CD4-positive, alpha-beta T cell treated with Interleukin-4 for 4 hours (primary cell): ENCODE results near the gene LRRC23.

Experiments
- DNase-seq: peaks from one replicate; pipeline ENCODE4 v3.0.0-alpha.2; 2020

LRRC23 gene

DNA sequence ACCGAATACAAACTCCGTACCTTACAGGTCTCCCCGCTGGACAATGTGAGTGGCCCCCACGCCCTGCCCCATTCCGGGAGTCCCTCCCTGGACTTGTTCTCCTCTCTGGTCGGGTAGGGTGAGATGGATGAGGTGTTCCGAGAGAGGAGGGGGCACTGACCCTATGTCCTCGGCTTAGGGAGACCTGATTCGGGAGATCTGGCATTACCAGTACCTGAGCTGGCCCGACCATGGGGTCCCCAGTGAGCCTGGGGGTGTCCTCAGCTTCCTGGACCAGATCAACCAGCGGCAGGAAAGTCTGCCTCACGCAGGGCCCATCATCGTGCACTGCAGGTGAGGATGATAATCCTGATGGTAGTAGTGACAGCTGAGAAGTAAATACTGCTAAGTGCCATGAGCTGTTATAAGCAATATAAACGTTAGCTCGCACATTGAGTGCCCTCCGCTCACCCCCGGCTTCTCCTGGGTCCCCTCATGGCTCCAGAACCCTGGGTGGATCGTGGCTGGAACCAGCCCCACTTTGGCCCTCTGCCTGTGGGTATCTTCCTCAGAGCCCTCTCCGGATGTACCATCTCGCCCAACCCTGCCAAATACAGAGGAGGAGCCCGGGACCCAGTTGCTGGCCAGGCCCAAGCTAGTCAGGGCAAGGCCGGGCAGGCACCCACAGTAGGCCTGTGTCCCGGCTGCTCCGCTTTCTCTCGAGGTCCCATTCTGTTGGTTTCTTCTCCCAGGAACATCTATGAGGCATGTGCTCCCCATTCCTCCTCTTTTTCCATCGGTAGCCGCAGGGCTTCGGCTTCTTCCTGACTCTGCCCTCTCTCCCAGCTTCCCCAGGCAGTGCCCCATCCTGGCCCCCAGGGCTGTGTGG, 53.4 kb downstream of the LRRC23 start:
- DNase-seq: no peak

DNA sequence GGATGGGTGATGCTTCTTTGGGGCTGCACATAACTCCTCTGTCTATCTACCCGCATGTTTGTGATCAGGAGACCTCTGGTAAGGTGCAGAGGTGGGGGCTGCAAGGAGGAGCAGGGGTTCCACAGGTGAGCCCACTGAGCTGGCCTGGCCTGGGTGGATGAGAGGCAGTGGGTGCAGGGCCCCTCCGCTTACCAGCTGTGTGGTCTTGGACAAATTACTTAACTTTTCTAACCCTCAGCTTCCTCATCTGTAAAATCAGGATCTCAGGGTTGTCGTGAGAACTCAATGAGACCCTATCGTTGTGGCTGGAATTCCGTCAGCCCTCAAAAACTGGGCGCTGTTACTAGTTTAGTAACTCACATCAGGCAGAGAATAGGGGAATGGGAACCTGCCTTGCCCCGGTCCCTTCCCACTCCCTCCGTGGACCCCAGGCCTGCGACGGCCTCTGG, 54.0 kb downstream of the LRRC23 start:
- no peak for DNase-seq

DNA sequence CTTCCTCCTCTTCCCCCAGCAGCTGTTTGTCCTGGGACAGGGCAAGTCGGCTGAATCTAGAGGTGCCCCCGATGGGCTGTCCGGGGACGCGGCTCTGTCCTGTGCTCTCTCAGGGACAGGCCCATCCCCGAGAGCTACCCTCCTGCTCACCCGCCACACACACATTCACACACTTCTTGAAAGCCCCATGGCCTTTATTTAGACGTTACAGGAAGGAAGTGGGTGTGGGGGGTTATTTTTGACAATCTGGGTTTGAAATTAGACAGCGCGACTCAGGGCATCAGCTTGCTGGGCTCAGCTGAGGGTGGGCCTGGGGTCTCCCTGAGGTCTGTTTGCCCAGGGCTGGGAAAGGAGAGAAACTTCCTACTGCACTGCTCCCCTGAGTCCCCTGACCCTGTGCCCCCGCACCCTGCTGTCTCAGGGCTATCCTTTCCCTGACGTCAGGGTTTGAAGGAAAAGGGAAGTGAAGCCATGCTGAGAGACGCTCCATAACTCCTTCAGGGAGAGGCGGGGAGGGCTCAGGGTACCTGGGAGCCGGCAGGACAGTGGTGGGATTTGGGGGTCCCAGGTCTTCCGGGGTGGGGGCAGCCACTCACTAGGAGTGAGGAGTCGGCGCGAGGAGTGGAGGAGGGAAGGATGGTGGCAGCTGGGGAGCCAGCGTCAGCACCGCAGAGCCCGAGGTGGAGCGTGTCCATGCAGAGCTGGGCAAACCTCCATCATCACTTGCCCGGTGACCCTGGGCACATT, 54.6 kb downstream of the LRRC23 start:
- DNase-seq: peak; percentile 89

DNA sequence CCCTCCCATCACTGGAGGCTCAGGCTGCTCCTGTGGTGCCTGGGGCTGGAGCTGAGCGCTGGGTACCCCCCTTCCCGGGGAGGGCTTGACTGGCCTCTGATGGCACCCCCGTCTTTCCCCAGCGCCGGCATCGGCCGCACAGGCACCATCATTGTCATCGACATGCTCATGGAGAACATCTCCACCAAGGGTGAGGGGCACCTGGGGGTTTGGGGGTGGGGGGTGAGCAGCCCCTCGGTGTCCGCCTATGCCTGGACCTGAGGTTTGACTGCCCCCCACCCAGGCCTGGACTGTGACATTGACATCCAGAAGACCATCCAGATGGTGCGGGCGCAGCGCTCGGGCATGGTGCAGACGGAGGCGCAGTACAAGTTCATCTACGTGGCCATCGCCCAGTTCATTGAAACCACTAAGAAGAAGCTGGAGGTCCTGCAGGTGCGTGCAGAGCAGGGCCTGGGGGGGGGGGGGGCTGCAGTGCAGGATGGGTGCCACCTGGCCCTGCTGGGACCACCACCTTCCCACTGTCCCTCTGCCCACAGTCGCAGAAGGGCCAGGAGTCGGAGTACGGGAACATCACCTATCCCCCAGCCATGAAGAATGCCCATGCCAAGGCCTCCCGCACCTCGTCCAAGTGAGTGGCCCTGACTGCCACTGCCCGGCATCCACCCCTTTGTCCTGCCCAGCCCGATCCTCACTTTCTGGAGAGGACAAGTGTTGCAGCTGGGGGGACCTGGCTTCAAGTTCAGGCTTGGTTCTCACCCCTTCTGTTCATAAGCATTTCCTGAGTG, 55.4 kb downstream of the LRRC23 start:
- DNase-seq: no peak

DNA sequence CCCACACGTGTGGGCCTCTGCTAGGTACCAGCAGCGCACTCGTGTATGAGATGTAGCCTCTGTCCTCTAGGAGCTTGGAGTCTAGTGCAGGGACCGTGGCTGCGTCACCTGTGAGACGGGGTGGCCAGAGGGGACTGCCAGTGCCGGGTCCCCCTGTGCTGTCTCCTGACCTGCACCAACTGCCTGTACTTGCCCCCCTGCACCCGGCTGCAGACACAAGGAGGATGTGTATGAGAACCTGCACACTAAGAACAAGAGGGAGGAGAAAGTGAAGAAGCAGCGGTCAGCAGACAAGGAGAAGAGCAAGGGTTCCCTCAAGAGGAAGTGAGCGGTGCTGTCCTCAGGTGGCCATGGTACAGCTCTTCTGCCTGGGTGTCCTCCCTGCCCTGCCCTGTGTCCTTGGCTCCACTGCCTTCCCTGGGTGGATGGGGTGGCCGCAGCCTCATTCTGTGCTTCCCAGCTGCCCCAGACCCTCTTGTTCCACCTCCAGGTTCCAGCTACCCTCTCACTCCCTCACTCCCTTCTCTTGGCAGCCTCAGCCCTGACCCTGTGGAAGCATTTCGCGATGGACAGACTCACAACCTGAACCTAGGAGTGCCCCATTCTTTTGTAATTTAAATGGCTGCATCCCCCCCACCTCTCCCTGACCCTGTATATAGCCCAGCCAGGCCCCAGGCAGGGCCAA, 56.1 kb downstream of the LRRC23 start:
- DNase-seq: no peak

DNA sequence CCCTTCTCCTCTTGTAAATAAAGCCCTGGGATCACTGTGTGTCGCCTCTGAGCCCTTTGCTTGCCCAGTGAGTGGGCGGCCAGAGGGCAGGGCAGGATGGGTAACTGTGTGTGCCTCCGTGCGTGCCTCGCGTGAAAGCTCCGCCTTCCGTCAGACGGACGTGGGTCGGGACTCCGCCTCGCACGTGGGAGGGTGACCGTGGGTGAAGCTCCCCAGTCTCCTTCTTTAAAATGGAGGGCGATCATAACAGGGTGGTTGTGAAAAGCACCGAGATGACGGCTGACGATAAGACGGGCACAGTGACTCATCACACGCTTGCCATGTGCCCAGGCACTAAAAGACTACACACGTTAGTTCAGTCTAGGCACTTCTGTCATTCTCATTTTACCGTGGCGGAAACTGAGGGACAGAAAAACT, 56.7 kb downstream of the LRRC23 start:
- peak; percentile 98 for DNase-seq

DNA sequence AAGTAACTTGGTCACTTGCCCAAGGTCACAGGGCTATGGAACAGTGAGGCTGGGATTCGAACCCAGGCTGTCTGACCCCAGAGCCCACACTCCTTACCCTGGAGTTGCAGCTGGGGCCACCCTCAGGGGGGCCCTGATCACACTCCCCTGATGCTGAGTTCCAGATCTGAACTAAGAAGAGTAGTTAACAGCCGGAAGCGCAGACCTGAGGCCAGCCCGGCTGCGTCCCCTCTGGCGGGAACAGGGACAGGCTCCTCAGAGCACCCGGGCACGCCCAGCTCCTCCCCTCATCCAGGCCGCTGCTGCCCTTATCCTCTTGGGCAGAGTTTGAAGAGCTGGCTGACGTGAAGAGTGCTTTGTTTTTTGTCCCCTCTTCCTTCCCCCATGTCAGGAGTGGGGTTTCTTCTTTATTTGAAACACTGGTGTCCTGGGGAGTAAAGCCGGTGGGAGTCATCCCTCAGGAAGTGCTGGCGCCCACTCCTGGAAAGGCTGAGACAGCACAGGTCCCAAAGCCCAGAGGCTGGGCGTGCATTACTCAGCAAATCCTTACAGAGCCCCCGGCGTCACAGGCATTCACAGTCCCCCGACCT, 57.2 kb downstream of the LRRC23 start:
- DNase-seq: no peak

DNA sequence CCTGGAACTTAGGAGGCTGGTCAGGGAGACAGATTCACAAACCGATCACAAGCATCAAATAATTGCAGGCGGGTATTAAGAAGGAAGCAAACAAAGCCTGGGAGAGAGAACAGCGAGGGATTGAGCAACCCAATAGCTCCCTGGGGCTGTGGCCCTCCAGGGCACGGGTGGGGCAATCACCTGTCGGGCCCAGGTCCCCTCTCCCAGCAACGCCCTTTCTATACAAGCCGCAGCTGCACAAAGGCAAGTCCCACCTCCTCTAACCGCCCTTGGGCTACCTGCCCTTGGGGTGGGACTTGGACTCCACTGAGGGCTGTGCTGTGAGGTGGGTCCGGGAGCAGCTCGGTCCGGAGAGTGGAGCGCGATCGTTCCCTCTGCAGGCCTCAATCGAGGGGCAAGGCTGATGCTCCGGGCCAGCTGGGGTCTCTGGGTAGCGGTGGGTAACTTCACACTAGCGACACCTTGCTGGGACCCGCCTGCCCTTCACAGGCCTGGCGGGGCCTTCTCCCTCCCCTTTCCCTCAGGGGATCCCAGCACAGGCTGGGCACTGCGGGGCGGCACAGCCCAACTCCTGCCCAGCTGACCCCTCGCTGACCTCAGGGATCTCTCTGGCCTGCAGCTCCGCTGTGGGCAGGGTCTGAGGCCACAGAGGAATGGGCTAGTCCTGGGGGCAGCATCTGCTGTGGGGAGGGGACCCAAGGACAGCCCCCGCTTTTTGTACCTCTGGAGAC, 57.8 kb downstream of the LRRC23 start:
- no peak for DNase-seq

DNA sequence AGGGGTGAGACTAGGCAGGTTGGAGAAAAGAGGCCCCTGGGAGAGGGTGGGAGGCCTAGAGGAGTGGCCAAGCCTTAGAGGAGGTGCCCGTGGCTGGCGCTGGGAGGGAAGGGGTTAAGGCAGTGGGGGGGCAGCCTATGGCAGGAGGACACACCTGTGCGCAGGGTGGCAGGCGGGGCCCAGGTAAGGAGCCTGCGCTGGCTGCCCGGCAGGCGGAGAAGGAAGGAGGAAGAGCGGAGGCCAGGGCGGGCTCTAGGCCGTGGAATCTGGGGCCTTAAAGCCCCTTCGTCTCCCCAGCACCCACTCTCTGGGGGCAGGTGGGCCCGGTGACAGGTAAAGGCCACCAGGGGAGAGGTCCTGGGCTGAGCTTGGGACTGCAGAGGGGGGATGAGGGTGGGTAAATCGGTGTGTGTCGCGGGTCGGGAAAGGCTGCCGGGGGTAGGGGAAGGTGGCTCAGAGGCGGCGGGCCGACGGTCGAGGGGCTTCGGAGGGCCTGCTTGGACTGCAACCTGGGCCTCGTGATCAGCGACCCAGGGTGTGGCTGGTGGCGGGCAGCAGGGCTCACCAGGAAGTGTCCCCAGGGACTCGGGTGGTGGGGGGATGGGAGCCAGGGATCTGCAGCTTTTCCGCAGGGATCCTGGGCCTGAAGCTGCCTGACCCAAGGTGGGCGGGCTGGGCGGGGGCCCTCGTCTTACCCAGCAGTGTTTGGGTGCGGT, 58.6 kb downstream of the LRRC23 start:
- no peak for DNase-seq
